Fibroblast of peridontal ligament (primary cell): ENCODE data around the gene KIAA1671.
"Not testable (repeated sequence)": the region's sequence is repeated elsewhere in the genome, so short reads cannot be mapped to it uniquely, and the experiment has no call there.

Experiments used
- DNase-seq: peaks from one replicate; pipeline ENCODE4 v3.0.0-alpha.2; 2010; ENCODE audit errors: extremely low read depth

The KIAA1671 gene

GRCh38 chr22:24951942-24952836, at the start of gene KIAA1671:
Gene KIAA1671, plus strand, starts transcription at chr22:24952716. Its CDS starts 75,284 bp downstream, at chr22:25028000.
- DNase-seq, result no peak

DNA sequence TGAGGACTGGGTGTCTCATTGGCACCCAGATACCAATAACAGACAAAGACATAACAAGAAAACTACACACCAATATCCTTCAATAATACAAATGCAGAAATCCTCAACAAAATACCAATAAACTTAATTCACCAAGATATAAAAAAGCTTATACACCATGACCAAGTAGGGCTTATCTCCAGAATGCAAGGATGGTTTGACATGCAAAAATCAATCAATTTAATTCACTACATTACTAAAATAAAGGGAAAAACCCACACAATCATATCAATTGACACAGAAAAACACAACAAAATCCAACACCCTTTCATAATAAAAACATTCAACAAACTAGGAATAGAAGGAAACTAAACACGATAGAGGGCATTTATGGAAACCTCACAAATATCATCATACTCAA, 46.6 kb upstream of the KIAA1671 start:
- DNase-seq, result no peak

GRCh38 chr22:24907101-24907500, 45.4 kb upstream of the KIAA1671 start:
- DNase-seq, result not testable (repeated sequence)

GRCh38 chr22:24920029-24920428, 32.5 kb upstream of the KIAA1671 start:
- no peak for DNase-seq

DNA sequence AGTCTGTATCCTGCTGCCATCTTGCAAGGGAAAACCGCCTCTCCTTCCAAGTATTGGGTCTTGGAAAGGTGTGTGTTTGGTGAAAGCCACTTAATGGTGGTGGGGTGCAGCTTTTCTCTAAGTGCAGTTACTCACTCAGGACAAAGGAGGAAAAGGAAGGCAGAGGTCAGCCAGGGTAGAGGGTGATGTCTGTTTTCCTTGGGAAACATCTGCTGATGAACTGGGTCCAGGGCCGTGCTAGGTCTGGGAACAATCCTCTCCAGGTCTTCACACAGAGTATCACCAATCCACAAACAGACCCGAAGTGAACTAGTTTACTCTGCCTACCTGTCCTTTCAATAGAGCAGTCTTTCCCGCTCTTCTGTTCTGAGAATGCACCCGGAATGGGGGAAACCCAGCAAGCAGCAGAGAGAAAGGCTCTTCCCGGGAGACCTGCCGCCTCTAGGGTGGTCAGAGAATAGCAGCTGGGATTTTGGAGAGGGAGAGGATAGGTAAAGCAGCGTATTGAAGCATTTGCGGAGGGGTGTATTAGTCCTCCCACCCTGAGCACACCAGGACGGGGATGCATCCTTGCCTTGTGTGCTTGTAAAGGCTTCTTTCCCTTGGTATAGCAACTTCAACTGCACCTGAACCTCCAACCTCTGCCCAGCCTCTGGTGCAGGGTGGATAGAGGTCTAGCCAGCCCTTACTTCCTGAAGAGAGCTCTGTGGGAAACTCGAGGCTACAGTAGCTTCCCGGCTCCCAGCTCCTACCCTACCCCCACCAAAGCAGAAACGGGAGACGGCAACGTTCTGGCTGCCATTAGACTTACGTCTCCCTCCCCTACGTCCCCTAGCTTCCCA, 26.7 kb upstream of the KIAA1671 start:
- no peak for DNase-seq

GRCh38 chr22:24926428-24926725, 26.1 kb upstream of the KIAA1671 start:
- DNase-seq, result no peak

DNA sequence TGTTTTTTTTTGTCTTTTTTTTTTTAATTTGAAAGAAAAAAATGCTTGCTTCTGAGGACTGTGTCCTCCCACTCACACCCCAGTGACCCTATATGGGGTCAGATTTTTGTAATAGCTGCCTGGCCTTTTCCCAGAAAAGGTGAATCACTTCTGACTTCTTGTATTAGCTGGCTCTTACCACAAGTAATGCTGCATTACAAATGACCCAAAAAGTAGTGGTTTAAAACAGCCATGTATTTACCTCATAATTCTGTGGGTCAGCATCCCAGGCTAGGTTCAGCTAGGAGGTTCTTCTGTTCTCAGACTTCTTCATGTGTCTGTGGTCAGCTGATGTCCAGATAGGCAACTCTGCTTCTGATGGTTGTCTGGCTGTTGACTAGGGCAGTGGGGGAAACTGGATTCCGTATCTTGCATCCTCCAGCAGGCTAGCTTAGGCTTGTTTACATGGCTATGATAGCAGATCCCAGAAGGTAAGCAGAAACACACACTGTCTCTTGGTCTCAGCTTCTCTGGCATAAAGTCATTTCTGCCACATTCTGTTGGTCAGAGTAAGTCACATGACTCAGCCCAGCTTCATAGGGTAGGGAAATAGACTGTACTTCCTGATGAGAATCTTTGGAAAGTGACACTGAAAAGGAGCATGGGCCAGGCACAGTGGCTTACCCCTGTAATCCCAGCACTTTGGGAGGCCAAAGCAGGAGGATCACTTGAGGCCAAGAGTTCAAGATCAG, 25.5 kb upstream of the KIAA1671 start:
- no peak for DNase-seq

- DNase-seq, result no peak
Observed at GRCh38 chr22:24928322-24928721, 24.2 kb upstream of the KIAA1671 start.

DNA sequence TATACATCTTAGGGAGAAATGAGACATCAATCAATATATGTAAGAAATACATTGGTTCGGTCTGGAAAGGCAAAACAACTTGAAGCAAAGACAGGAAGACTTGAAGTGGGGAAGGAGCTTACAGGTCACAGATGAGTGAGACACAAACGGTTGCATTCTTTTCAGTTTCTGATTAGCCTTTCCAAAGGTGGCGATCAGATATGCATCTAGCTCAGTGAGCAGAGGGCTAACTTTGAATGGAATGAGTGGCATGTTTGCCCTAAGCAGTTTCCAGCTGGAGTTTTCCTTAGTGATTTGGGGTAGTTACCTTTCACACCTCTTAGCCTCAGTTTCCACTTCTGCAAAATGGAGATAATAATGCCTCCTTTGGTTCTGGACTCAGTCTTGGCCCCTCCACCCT, 21.8 kb upstream of the KIAA1671 start:
- DNase-seq, result no peak

DNA sequence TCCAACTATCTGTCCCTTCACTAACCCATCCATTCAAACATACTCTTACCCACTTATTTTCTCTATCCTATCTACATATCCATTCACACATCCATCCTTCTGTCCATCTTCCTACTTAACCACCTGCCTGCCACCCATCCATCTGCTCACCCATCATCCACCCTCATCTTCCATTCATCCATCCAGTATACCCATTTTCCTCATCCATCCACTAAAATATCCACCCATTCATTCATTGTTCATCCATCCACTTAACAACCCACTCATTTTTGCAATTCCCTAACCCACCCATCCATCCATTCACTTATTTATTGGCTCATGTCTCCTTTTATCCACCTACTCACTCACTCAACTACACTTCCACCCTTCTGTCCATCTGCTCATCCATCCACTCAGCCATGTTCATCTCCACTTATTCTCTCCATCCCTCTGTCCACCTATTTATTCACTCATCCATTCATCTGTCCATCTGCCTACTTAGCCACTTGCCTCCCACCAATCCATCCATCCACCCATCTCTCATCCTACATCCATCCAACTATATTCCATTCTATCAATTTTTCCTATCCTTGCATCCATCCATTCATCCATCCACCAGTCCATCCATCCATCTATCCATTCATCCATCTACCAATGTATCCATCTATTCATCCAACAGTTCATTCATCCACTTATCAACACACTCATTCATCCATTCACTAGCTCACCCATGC, 16.6 kb upstream of the KIAA1671 start:
- DNase-seq, result no peak

- no peak for DNase-seq
Observed at GRCh38 chr22:24937114-24937513, 15.4 kb upstream of the KIAA1671 start.

- peak; percentile 20 for DNase-seq
Observed at GRCh38 chr22:24938741-24939341, 13.7 kb upstream of the KIAA1671 start.

DNA sequence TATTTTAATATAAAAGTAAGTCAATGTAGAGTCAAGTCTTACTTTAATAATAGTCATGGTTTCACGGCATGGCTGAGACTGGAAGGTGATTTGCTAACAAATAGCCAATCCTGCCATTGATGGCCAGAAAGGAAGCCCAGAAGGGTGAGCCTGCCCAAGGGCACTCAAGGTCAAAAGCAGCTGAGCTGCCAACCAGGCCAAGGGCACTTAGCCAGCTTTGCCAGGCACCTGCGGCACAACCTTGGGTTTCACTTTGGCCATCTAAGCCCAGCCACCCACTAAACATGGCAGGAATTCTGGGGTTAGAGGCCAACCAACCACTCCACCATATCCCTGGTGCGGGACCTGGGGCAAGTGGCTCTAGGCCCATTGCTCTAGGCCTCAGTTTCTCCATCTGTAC, 10.2 kb upstream of the KIAA1671 start:
- no peak for DNase-seq

DNA sequence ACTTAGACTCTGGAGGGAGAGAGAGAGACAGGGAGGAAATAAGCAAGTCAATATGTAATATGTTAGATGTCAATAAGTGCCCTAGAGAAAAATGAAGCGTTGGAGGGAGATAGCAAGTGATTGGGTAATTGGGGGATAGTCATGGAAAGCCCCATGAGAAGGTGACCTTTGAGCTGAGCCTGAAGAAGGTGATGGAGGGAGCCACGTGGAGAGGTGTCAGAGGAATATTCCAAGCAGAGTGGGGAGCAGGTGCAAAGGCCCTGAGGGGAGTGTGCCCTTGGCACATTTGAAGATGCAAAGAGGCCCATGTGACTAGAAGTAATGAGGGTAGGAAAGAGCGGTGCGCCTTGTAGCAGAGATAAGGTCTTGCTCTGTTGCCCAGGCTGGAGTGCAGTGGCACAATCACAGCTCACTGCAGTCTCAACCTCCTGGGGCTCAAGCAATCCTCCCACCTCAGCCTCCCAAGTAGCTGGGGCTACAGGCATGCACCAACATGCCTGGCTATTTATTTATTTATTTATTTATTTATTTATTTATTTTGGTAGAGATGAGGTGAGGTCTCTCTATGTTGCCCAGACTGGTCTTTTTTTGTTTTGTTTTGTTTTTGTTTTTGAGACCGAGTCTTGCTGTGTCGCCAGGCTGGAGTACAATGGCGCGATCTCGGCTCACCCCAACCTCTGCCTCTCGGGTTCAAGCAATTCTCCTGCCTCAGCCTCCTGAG, 8.1 kb upstream of the KIAA1671 start:
- no peak for DNase-seq

DNA sequence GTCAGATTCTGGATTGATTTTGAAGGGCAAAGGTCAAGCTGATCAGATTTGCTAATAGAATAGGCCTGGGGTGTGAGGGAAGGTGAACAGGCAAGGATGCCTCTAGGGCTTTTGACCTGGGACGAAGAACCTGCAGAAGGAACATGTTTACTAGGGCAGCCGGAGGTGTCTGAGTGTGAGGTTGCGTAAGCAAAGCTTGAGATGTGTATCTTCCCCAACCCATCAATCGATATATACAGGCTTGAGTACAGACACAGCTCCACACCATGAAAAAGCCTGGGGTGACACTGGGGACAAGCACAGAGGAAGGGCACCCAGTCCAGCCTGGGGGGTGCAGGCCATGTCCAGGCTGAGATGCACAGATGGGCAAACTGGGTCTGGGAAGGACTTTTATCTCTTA, 7.1 kb upstream of the KIAA1671 start:
- no peak for DNase-seq

DNA sequence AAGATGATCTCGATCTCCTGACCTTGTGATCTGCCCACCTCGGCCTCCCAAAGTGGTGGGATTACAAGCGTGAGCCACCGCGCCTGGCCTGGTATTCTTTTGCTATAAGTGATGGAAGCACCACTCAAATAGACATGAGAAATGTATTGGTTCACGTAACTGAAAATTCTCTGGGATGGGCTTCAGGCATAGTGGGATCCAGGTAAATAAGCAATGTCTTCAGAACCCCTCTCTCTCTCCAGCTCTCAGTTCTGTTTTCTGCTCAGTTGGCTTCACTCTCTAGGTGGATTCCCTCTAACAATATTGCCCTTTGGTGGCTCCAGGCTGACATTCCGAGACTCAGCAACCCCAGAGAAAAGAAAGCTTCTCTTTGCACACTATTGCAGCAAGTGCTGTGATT, 5.1 kb upstream of the KIAA1671 start:
- no peak for DNase-seq

- no peak for DNase-seq
Observed at GRCh38 chr22:24947881-24948280, 4.6 kb upstream of the KIAA1671 start.

- no peak for DNase-seq
Observed at GRCh38 chr22:24948356-24949202, 3.9 kb upstream of the KIAA1671 start.

DNA sequence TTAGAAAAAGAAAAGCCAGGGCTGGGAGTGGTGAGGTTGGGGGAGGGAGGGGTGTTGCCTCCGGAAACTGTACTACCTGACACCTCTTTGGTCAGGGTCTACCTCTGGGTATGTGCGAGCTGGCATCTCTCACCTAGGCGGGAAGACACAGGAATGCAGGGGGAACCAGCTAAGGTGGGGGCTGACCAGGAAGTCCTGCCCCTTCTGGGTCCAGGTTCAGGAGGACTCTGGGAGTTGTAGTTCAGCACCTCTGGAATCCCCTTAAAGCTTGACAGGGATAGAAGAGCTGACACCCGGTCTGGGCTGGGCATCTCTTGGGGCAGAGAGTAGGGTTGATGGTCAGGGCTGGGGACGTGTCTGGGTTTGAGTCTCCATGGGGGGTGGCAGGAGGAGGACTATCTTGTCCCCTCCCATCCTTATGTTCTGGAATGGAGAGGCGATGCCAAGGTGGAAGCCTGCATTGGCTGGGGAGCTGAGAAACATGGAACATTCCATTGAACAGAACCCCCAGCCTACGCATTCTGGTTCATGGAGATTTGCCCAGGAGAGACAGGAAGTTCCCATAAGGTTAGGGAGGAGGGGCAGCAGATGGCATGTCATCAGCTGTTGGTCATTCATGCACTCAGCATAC, 2.1 kb upstream of the KIAA1671 start:
- DNase-seq, result no peak
